ENCODE results near the gene CASQ2.

The CASQ2 gene

GRCh38 chr1:115665319-115666096 lies 103.0 kb downstream of the CASQ2 start:
- DNase-seq (ENCODE audit: low spot score), result no peak

- DNase-seq (ENCODE audit: low spot score), result no peak
Observed at GRCh38 chr1:115661157-115661556, 107.4 kb downstream of the CASQ2 start.

GRCh38 chr1:115660151-115660550 lies 108.4 kb downstream of the CASQ2 start:
- no peak for DNase-seq (ENCODE audit: low spot score)

- no peak for DNase-seq (ENCODE audit: low spot score)
Observed at GRCh38 chr1:115658646-115659045, 109.9 kb downstream of the CASQ2 start.

GRCh38 chr1:115656461-115657077 lies 111.9 kb downstream of the CASQ2 start:
- no peak for DNase-seq (ENCODE audit: low spot score)

- DNase-seq (ENCODE audit: low spot score), result no peak
Observed at GRCh38 chr1:115655916-115656315, 112.6 kb downstream of the CASQ2 start.

- DNase-seq (ENCODE audit: low spot score), result no peak
Observed at GRCh38 chr1:115655306-115655663, 113.2 kb downstream of the CASQ2 start.

- no peak for DNase-seq (ENCODE audit: low spot score)
Observed at GRCh38 chr1:115654663-115655305, 113.7 kb downstream of the CASQ2 start.

GRCh38 chr1:115654125-115654524 lies 114.4 kb downstream of the CASQ2 start:
- DNase-seq (ENCODE audit: low spot score), result no peak

GRCh38 chr1:115652236-115652788 lies 116.2 kb downstream of the CASQ2 start:
- no peak for DNase-seq (ENCODE audit: low spot score)

GRCh38 chr1:115651391-115651790 lies 117.1 kb downstream of the CASQ2 start:
- DNase-seq (ENCODE audit: low spot score), result no peak

- DNase-seq (ENCODE audit: low spot score), result no peak
Observed at GRCh38 chr1:115650961-115651360, 117.6 kb downstream of the CASQ2 start.

All from ecto neural progenitor cell (in vitro differentiated cells).